Subcutaneous adipose tissue (tissue), 4 donors: ENCODE measurements around the gene BLVRA. TPM values are rescaled to one million over a fixed set of nuclear protein-coding genes. Genes with fewer than 3 reads are reported as not detected.

Experiments
- CTCF ChIP-seq: fragments of 450-650 bp; IDR thresholded peaks from one replicate; pipeline ENCODE4 v1.5.1; 2016; ENCODE audit warnings: low read depth, mild to moderate bottlenecking, control low read depth, antibody characterized with exemption, moderate library complexity
- total RNA-seq, 4 donors: library from RNA; depleted of rRNA; stranded (reverse); fragments of >200 nt; gene quantifications; one replicate each; pipeline ENCODE4 v1.1.0, GENCODE V29; 2016

The BLVRA gene
- total RNA-seq, 4 donors from 2014 or later, result 68.0 to 81.2 (median 72.9) TPM

GRCh38 chr7:43761938-43762692 is 3.6 kb downstream of the BLVRA start:
- no peak for TF ChIP-seq CTCF

GRCh38 chr7:43763183-43763582 is 4.7 kb downstream of the BLVRA start:
- no peak for TF ChIP-seq CTCF

GRCh38 chr7:43764039-43764761 is 5.7 kb downstream of the BLVRA start:
- TF ChIP-seq CTCF, result no peak

- no peak for TF ChIP-seq CTCF
Measured at GRCh38 chr7:43764807-43765491, 6.5 kb downstream of the BLVRA start.

- no peak for TF ChIP-seq CTCF
Measured at GRCh38 chr7:43766564-43766963, 8.1 kb downstream of the BLVRA start.

- TF ChIP-seq CTCF, result no peak
Measured at GRCh38 chr7:43767311-43767710, 8.8 kb downstream of the BLVRA start.
